ENCODE results near the gene UNC5B.

DNA sequence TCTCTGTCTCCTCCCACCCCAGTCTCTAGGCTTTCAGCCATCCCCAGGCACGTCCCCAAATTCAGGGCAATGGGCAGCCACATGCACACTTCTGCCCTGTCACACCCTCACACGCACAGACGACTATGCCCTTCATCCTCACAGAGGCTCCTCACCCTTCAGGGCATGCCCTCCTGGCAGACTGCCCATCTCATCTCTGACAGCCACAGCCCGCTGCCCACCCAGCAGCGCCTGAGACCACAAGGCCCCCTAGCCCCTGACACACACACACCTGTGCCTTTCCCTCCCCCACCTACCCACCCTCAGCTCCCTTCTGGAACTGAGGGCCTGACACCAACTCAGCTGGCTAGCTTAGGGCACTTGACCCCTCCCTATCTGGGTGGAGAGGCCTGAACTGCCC lies 83.7 kb downstream of the UNC5B start:
- TF ChIP-seq, protein P1, sequence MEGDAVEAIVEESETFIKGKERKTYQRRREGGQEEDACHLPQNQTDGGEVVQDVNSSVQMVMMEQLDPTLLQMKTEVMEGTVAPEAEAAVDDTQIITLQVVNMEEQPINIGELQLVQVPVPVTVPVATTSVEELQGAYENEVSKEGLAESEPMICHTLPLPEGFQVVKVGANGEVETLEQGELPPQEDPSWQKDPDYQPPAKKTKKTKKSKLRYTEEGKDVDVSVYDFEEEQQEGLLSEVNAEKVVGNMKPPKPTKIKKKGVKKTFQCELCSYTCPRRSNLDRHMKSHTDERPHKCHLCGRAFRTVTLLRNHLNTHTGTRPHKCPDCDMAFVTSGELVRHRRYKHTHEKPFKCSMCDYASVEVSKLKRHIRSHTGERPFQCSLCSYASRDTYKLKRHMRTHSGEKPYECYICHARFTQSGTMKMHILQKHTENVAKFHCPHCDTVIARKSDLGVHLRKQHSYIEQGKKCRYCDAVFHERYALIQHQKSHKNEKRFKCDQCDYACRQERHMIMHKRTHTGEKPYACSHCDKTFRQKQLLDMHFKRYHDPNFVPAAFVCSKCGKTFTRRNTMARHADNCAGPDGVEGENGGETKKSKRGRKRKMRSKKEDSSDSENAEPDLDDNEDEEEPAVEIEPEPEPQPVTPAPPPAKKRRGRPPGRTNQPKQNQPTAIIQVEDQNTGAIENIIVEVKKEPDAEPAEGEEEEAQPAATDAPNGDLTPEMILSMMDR (IDR thresholded peaks at IDR 0.05), result no peak
- TF ChIP-seq EP300 (IDR thresholded peaks at IDR 0.05), result no peak

Data from tibial nerve (tissue), 4 donors.